GDM1 (cell line): ENCODE measurements around the gene YWHAB.
"Not testable (repeated sequence)": the region's sequence is repeated elsewhere in the genome, so short reads cannot be mapped to it uniquely, and the experiment has no call there.

Source experiments
- DNase-seq: peaks from one replicate; lab custom pipeline; 2025; lab: John Stamatoyannopoulos, UW

Gene YWHAB

DNA sequence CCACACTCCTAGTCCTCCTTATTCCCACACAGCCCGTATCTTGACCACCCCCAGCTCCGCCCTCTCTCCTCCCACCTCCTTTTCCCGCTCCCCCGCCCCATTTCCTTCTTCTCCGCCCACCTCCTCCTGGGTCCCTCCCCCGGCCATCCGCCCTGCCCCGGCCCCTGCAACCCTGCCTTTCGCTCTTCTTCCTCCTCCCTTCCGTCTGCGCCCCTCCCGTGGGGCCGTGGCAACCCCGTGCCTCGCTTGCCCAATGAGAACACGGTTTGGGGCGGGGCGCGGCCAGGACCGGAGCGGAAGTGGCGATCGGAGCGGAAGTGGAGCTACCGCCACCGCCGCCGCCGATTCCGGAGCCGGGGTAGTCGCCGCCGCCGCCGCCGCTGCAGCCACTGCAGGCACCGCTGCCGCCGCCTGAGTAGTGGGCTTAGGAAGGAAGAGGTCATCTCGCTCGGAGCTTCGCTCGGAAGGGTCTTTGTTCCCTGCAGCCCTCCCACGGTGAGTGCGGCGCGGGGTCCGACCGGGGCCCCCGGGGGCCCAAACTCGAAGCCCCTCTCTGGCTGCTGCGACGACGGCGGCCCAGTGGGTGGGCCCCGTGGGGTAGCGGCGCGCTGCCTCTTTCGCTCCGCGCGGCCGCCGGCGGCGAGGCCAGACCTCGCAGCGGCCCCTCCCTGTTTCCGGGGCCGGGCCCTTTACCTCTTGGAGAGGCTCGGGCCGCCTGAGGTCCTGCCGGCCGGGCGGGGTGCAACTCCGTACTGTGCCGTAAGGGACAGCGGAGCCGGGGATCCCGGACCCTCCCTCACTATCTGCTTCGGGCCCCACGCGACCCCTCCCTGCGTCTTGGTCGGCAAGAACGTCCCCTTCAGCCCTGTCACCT, at the start of gene YWHAB:
Gene YWHAB (plus strand): TSS at position 314 of the 874 bp plus-strand sequence. CDS start 15,829 bp downstream, outside the sequence.
- peak; percentile 98 for DNase-seq

DNA sequence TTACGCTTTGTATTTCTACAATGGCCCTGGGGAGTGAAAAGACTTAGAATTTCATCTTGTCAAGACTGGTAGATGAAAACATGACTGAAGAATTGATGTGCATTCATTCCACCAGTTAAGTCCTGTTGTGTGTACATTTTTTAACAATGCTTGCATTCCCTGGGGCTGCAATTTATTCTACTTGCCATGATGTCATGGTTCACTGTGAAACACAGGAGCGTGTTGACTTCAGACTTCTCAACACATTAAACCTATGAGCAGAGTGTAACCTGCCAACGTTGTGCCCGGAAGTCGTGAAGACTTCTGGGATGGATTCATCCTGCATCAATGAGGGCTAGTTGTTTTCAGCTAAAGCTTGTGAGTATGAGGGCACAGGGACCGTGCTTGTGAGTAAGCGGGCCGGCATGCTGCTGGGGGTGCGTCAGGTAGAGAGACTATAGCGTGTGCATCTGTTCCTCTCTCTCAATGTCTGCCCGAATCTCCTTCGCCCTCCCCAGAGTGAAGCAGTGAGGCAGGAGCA, 48.8 kb upstream of the YWHAB start:
- DNase-seq = no peak

DNA sequence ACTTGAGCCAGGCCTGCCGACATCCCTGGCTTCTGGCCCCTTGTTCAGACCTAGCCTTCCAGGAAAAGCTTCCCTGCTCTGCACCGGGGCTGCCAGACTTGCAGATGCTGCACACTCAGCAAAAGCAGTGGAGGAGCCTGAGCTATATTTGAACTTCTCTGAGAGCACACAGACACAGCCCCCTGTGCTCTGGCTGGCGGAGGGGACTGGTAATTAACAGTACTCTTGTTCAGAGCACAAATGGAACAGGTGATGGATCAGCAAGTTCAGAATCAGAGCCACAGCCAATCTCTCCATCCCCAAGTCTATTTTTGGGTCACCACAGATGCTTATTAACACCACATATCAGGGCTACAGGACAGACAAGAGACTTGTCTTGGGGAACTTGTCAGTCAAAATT, 47.6 kb upstream of the YWHAB start:
- no peak for DNase-seq

DNA sequence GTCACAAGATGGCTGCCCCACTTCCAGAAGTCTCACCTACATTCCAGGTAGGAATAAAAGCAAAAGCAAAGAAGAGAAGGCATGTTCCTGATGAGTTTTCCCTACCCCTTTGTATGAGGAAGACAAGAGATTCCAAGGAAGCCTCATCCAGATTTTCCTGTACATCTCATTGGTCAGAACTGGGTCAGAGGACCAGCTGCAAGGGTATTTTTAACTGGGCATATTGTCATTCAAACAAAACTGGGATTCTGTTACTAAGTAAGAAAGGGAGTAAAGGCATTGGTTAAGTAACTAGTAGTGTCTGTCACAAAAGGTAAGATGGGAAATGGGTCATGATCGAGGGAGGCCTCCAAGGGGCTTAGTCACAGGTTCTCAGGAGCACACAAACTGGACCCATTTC, 47.0 kb upstream of the YWHAB start:
- no peak for DNase-seq

DNA sequence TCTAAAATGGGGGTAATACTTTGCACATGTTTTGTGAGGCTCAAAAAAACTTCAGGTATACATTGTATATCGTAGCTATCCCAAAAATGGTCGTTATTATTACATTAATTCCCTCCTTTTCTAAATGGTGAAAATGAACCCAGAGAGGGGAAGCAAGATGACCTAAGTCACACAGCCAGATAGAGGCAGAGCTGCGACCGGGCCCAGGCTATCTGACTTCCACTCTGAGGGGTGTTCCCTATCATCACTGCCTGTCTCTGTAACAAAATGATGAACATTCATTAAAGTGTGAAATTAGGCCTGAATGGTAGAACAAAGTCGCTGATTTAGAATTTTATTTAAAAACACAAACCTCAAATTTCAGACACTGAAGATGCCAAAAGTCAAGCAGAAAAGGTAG, 46.0 kb upstream of the YWHAB start:
- no peak for DNase-seq

DNA sequence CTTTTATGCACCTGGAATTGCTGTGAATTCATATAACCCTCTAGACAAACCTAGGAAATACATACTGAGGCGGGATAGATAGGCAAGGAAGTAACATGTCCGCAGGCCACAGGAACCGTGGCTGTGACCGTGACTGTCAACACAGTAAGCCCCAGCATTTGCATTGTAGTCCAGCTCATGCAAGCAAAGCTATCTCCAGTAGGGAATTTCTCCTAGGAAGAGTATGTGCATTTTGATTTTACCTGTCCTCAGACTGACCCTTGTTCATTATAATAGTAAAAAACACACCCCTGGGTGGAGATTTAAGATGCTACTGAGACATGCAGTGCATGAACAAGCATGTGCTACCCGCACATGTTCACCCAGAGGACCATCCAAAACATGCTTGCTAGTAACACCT, 44.7 kb upstream of the YWHAB start:
- DNase-seq = no peak

DNA sequence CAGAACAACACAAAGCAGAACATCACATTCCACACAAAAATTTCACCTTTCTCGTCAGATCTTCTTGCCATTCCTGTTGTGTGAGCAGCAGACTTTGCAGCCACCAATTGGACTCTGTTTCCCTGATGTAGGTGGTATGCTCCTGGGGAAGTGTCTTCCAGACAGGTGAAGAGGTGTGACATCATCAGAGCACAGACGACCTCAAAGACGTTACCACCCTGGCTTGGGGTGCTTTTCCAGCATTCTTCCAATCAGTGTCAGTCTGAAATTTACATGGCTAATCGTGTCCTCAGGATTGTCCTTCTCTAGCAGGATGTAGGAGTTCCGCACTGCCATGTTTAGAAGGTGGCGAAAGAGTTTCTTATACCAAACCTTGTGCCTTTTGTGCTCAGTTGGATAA, 43.5 kb upstream of the YWHAB start:
- DNase-seq = no peak

DNA sequence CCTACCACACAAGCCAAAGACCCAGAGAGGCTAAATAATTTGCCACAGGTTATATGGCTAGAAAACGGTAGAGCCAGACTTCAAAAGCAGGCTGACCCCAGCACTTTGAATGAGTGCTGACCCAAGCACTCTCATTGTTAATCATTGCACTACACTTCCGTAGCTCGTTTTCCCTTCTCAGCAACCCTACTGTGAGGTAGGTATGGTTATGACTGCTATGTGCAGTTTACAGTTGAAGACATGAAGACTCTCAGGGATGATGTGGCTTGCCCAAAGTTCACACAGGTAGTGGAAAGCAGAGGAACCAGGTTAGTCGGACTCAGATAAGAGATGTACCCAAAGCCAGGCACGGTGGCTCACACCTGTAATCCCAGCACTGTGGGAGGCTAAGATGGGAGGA, 41.6 kb upstream of the YWHAB start:
- no peak for DNase-seq

DNA sequence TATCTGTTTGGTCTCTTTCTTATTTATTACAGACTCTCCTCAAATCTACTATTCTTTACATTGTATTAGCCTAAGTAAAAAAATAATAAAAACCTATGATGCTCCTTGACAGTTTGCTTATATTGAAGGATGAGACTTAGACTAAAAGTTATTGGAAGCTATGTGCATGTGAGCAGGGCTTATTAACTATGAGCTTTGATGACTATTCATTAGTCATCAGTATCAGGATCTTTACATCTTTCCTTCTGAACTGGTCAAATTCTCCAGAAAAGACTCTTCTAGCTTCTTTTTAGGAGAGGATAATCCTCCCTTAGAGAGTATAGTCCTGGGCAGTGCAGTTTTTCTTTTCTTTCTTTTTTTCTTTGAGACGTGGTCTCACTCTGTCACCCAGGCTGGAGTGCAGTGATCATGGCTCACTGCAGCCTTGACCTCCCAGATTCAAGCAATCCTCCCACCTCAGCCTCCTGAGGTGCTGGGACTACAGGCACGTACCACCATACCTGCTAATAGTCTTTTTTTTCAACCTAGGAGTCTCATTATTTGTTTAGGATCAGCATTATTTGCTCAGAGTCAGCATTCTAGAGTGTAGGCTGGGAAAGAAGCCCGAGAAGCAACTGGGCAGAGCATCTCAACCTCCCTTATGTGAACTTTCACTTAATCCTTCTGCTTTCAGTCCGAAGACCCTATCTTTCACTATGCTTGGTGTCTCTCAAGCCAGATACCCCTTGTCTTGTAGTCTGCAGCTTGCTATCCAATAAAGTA, 37.1 kb upstream of the YWHAB start:
- DNase-seq = no peak

DNA sequence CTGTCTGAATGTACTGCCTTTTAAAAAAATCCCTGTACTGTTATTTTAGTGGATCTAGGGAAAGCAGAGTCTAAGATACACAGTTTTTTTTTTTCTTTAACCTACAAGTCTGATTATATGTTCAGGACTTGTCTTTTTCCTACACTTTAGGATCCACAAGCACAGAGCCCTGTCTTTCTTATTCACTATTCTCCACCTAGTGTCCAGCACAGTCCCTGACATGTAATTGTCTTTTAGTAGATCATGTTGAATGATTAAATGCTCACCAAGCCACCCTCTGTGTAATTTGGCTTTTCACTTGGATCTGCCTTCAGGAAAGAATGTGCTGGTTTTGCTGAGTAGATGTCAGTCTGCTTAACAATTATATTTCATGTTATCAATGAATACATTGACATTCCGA, 35.8 kb upstream of the YWHAB start:
- DNase-seq = no peak

DNA sequence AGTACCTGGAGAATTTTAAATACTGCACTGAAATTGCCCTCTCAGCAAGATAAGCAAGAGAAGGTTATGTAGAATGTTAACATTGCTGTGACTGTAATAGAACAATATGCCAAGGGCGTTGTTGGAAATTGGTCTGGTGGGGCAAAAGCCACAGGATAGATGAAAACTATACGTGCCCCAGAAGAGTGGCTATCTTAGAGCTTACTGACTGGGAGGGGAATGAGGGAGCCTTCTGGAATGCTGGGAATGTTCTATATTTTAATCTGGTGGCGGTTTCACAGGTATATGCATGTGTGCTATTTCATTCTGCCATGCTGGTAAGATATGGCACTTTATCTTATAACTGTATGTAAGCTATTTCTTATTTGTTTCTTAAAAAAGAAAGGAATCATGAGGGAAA, 35.2 kb upstream of the YWHAB start:
- DNase-seq = no peak

DNA sequence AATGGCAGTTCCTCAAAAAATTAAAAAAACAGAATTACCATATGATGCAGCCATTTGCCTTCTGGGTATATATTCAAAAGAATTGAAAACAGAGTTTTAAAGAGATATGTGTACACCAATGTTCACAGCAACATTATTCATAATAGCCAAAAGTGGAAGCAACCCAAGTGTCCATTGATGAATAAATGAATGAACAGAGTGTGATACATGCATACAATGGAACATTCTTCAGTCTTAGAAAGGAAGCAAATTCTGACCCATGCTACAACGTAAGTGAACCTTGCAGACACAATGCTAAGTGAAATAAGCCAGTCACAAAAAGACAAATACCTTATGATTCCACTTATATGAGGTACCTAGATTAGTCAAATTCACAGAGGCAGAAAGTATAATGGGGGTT, 34.7 kb upstream of the YWHAB start:
- no peak for DNase-seq

DNA sequence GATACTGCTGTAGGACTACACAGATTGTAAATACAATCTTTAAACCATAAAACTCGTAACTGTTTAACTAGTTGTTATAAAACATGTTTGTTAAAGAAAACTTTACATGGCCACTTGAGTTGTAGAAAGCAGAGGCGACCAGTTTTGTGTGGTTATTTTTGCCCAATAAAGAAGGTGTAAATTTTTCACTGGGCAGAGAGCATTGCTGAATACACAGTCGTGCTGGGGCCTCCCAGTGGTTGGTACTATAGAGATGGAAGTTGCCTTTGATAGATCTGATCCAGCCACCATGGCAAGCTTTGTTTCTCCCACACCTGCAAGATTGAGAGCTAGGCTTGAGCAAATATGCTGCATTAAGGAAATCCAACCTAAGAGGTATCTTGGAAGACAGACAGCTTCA, 34.0 kb upstream of the YWHAB start:
- no peak for DNase-seq

DNA sequence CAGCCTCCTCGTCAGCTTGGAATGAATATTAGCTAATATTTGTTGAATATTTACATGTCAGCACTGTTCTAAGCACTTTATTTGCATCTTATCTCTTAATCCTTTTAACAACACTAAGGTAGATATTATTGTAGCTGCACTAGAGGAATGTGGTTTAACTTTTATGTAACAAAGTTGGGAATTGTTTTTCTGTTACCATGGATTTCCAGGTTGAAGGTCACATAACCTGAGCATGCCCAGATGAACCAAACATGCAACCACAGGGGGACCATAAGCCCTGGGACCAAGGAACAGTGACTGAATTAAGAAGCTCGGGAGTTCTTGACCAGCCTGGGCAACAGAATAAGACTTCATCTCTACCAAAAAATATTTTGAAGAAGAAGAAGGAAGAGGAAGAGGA, 29.1 kb upstream of the YWHAB start:
- no peak for DNase-seq

DNA sequence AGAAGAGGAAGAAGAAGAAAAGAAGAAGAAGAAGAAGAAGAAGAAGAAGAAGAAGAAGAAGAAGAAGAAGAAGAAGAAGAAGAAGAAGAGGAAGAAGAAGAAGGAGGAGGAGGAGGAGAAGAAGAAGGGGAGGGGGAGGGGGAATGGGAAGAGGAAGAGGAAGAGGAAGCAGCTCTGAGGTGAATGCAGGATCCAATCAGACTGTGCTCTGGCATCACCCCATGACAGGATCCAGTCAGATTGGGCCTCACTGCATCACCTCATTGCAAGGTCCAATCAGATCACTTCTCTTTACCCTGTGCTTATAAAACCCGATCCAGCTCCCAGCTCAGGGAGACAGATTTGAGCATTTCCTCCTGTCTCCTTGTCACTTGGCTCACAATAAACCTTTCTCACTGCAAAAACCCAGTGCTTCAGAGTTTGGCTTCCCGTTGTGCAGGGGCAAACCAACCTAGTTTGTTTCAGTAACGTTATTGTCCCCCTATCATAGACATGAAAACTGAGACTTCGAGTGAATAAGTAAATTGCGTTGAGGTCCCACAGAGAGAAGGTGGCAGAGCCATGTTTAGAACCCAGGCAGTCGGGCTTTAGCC, 28.6 kb upstream of the YWHAB start:
- DNase-seq = no peak

DNA sequence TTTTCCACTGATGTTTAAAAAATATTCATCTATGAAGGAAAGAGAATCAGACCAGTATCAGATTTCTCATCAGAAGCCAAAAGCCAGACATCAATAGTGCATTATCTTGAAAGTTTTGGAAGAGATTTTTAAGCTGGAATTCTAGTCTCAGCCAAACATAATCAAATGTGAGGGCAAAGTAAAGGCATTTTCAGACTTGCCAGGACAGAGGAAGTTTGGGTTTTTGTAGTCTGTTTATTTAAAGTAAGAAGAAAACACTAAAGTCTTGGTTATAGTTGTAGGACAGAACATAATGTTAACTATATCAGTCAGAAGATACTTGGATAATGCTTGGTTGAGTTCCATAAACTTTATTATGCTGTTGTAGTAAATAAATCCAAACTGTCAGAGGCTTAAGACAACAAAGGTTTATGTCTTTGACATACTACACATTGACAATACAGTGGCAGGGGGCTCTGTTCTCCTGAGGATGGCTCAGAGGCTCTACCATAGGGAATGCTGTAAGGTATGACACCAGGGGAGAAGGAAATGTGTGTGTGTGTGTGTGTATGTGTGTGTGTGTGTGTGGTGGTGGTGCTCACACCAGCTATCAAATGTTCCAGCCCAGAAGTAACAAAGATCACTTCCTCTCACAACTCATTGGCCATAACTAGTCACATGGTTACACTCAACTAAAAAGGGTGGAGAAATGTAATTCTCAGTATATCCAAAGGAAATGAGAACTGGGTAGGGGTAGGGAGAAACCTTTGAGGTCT, 26.7 kb upstream of the YWHAB start:
- no peak for DNase-seq

DNA sequence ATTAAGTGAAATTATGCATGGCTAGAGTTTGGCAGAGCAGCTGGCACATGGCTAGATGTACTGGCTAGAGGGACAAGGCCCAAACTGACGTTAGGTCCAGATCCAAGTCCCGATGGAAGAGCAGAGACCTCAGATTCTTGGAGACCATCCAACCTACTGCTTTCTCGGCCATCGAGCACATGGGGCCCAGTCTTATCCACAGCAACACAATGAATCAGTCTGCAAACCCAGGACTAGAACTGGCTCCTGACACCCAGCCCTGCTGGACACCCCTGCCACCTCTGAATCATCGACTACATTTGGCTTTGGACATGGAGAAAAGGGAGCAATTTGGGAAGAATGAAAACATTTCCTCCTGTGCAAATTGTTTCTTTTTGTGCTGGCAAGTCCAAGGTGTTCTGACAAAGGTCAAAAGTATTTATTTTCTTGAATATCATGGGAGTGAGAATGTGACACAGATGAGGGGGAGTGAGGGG, 23.9 kb upstream of the YWHAB start:
- DNase-seq = no peak

DNA sequence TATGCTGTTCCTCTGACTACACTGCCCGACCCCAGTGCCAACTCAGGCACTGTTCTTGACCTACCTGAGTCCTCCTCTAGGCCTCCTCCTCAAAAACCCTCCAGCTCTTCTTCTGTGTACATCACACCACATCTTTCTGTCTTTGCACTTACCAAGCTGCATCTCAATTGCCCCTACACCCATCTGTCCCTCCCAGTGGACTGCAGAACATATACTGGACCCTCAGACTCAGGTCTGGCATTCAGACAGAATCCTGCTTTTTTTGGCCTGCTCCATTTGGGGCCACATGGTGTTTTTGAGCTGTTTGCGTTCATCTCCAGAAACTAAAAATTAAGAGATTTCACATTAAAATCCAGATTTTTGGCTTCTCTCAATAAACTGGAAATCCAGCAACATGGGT, 23.2 kb upstream of the YWHAB start:
- no peak for DNase-seq

DNA sequence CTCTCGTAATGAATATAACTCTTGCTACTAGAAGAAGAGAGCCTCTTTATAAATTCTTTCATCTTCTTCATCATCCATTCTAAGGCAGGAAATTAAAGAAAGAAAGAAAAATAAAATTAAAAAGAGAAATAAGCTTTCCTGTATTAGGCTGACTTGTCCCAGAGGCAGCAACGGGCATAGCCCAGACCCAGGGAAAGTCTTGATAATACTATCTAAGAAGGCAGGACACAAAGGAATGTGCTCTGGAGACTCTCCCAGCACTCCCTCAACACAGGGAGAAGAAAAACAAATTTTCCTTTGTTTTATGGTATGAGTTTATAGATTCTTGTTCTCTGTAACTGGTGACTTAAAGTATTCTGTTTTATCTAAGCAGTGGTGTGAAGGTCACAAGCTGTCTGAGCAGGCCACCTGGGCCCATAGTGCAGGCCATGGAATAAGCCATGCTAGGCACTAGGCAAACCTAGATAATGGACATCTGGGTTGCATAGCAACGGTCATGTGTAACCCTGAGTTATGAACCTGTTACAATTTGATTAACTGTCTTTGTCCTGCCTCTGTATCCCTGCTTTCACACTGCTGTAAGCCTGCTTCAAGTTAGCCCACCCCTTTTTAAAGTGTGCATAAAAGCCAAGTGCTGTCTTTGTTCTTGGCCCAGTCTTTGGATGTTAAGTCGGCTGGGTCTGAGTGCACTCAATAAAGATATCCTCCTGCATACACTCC, 22.0 kb upstream of the YWHAB start:
- DNase-seq = not testable (repeated sequence)

DNA sequence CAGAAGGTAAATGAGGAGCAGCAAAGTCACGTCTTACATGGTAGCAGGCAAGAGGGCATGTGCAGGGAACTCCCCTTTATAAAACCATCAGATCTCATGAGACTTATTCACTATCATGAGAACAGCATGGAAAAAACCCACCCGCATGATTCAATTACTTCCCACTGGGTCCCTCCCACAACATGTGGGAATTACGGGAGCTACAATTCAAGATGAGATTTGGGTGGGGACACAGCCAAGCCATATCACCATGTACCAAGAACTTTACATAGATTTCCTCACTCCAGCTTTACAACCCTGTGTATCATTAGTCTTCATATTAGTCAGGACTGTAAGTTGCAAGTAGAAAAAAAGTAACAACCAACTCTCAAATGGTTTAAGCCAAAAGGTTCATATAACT, 21.0 kb upstream of the YWHAB start:
- not testable (repeated sequence) for DNase-seq

DNA sequence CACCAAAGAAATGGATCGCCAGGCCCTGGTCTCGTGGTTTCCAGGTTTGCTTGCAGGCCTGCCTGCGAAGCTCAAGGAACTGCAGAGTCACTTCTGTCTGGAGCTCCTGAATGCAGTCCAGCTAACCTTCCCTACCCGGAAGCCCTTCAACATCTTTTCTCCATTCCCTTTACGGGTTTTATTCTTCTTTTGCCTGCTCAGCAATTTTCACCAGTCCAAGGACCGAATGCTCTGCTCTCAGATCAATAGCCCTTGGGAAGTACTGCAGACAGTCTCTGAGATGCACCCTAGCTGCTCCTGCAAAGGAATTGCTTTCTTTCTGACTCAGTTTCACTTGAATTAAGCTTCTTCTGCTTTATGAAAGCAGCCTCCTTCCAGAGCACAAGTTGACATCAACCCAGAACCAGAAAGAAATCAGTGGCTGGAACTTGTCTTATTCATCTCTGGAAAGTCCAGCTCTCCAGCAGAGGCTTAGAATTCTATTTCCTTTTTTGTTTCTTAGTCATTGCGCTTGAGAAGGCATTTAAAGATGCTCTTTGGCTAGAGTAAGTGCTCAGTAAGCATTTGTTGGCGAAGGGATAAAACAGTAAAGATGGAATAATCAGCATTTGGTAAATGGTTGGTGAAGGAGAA, 18.7 kb upstream of the YWHAB start:
- DNase-seq = no peak
